ENCODE results near the gene EFCAB11. TPM values are rescaled to one million over a fixed set of nuclear protein-coding genes. Genes with fewer than 3 reads are reported as not detected.

EFCAB11 gene
- total RNA-seq, 3 donors from 2014 or later (not counting 1 experiment from before 2014, with no cell fraction given): 3.9 to 5.2 (median 4.0) TPM

DNA sequence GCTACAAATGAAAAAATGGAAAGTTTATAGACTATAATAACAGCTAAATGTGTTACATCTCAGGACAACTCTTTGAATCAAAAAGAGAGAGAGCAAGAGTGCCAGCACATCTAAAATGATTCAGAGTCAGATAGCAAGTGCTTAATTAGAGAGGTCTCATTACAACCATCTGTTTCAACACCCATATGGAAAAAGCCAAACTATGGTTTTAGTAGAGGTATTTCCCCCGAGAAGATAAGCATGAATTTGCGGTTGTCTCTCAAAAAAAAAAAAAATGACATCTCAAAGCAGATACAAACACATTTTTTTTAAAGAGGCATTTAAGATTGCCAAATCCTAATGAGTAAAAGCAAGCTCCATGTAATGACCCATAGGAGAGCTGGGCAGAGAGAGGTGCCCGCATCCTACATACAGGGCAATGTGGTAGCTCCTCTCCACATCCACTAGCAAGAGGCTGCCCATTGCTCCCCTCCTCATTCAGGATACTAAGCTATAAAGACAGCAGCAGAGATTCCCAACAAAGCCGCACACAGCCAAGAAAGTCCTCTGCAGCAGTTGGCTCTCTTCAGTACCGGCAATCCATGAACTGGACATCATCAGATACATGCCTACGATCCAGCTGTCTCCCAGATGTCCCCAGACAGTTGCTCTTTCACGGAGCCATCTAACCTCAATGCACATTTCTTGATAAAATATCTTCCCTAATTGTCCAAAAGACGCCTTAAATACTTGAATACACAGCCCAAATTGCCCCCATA, 100.4 kb downstream of the EFCAB11 start:
- no peak for DNase-seq
- H3K4me1 Mint-ChIP-seq: no peaks in the 10 kb centered on the region
- H3K27me3 Mint-ChIP-seq (ENCODE audit: low read depth in 2 of 2): peaks cover 0 to 5% of the 10 kb centered on the region in 2 donors
- TF ChIP-seq, protein P1, sequence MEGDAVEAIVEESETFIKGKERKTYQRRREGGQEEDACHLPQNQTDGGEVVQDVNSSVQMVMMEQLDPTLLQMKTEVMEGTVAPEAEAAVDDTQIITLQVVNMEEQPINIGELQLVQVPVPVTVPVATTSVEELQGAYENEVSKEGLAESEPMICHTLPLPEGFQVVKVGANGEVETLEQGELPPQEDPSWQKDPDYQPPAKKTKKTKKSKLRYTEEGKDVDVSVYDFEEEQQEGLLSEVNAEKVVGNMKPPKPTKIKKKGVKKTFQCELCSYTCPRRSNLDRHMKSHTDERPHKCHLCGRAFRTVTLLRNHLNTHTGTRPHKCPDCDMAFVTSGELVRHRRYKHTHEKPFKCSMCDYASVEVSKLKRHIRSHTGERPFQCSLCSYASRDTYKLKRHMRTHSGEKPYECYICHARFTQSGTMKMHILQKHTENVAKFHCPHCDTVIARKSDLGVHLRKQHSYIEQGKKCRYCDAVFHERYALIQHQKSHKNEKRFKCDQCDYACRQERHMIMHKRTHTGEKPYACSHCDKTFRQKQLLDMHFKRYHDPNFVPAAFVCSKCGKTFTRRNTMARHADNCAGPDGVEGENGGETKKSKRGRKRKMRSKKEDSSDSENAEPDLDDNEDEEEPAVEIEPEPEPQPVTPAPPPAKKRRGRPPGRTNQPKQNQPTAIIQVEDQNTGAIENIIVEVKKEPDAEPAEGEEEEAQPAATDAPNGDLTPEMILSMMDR (IDR thresholded peaks at IDR 0.05): no peak
- H3K9me3 Mint-ChIP-seq: no peaks in the 10 kb centered on the region
- ATAC-seq: no peak
- Histone ChIP-seq H3K4me1 (ENCODE audit: control insufficient read depth, insufficient read depth, low read length) (no peaks in the 10 kb centered on the region), H3K4me3 (ENCODE audit: low read length) (no peak overlapping the region), H3K27me3 (ENCODE audit: control insufficient read depth, insufficient read depth, low read length) (no peaks in the 10 kb centered on the region), H3K9me3 (ENCODE audit: control insufficient read depth, insufficient read depth, low read length) (no peaks in the 10 kb centered on the region), H3K27ac (ENCODE audit: low read length) (no peak overlapping the region), H3K36me3 (ENCODE audit: control insufficient read depth, insufficient read depth, low read length) (no peaks in the 10 kb centered on the region)
- 80% methylated on average over 7 of the region's 8 CpGs for WGBS (ENCODE audit: insufficient coverage)
- H3K27ac Mint-ChIP-seq: no peak overlapping the region
- H3K4me3 Mint-ChIP-seq: no peak overlapping the region
- H3K36me3 Mint-ChIP-seq: no peaks in the 10 kb centered on the region
- intact Hi-C loops (cut with micrococcal nuclease): no loop called here

DNA sequence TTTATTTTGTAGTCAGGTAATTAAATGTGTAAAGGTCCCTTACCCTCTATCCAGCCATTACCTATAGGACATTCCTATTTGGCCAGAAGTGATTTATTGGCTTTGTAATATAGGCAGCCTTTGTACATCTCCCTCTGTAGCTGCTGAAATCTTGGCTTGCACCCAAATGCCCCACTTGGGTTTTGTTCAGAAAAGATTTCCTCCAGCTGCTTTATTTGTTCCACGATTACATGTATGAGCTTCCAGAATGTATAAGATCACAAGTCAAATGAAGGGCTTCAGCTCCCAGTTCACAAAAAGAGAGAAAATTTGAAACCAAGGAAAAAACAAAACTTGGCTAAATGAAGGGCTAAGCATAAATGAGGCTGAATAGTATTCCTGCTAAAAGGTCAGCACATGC, 103.4 kb downstream of the EFCAB11 start:
- Mint-ChIP-seq H3K4me3 (no peak overlapping the region), H3K27ac (no peak overlapping the region), H3K27me3 (ENCODE audit: low read depth in 2 of 2) (peaks cover 0 to 5% of the 10 kb centered on the region in 2 donors), H3K36me3 (no peaks in the 10 kb centered on the region), H3K9me3 (peaks cover 0 to 2% of the 10 kb centered on the region in 2 donors), H3K4me1 (no peaks in the 10 kb centered on the region)
- TF ChIP-seq, protein P1 (IDR thresholded peaks at IDR 0.05): no peak
- DNase-seq: no peak
- ATAC-seq: no peak
- Histone ChIP-seq H3K27me3 (ENCODE audit: control insufficient read depth, insufficient read depth, low read length) (no peaks in the 10 kb centered on the region), H3K9me3 (ENCODE audit: control insufficient read depth, insufficient read depth, low read length) (no peaks in the 10 kb centered on the region), H3K4me1 (ENCODE audit: control insufficient read depth, insufficient read depth, low read length) (no peaks in the 10 kb centered on the region), H3K4me3 (ENCODE audit: low read length) (no peak overlapping the region), H3K27ac (ENCODE audit: low read length) (no peak overlapping the region), H3K36me3 (ENCODE audit: control insufficient read depth, insufficient read depth, low read length) (no peaks in the 10 kb centered on the region)
- intact Hi-C loops (cut with micrococcal nuclease): no loop called here
- 100% methylated on average over 1 of the region's 1 CpG for WGBS (ENCODE audit: insufficient coverage)

DNA sequence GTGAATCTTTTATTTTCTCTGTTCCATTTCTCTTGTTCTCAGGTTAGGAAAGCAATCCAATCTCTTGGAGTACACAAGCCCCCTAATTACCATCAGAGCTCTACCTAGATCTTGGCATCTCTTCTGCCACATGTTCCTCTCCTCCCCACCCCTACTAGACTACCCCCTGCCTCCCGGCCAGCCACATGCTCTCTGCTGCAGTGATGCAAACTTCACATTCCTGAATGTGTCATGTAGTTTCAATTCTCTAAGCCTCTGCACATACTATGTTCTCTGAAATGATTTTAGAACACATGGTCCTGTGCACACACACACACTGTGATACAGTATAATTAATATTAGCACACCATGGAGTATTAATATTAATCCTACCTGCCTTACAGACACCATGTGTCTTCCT, 104.6 kb downstream of the EFCAB11 start:
- intact Hi-C loops (cut with micrococcal nuclease): no loop called here
- Histone ChIP-seq H3K4me1 (ENCODE audit: control insufficient read depth, insufficient read depth, low read length) (no peaks in the 10 kb centered on the region), H3K27me3 (ENCODE audit: control insufficient read depth, insufficient read depth, low read length) (no peaks in the 10 kb centered on the region), H3K9me3 (ENCODE audit: control insufficient read depth, insufficient read depth, low read length) (no peaks in the 10 kb centered on the region), H3K27ac (ENCODE audit: low read length) (no peak overlapping the region), H3K36me3 (ENCODE audit: control insufficient read depth, insufficient read depth, low read length) (no peaks in the 10 kb centered on the region), H3K4me3 (ENCODE audit: low read length) (no peak overlapping the region)
- H3K36me3 Mint-ChIP-seq: no peaks in the 10 kb centered on the region
- no peaks in the 10 kb centered on the region for H3K4me1 Mint-ChIP-seq
- no peak for DNase-seq
- WGBS (ENCODE audit: insufficient coverage): 75% methylated on average over 1 of the region's 1 CpG
- TF ChIP-seq, protein P1 (IDR thresholded peaks at IDR 0.05): no peak
- H3K27ac Mint-ChIP-seq: no peak overlapping the region
- peaks cover 0 to 2% of the 10 kb centered on the region in 2 donors for H3K9me3 Mint-ChIP-seq
- peaks cover 0 to 5% of the 10 kb centered on the region in 2 donors for H3K27me3 Mint-ChIP-seq (ENCODE audit: low read depth in 2 of 2)
- ATAC-seq: no peak
- H3K4me3 Mint-ChIP-seq: no peak overlapping the region

DNA sequence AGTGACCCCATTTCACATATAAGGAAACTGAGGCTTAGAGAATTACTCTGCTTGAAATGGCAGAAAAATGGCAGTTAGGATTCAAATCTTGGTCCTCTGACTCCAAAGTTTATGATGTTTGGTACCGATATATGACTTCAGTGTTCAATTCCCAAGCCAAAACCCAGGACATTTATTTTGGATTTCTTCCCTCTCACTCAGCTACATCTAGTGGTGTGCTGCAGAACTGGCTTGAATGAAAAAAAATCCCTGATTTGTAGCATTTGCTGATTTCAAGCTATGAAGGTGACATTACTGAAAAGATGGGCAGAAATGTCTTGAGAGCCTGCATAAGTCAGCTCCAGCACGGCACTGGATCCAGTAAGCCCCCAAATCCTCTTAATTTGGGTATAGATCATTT, 106.4 kb downstream of the EFCAB11 start:
- H3K9me3 Mint-ChIP-seq: peaks cover 0 to 2% of the 10 kb centered on the region in 2 donors
- no peak overlapping the region for H3K4me3 Mint-ChIP-seq
- Histone ChIP-seq H3K27ac (ENCODE audit: low read length) (no peak overlapping the region), H3K4me1 (ENCODE audit: control insufficient read depth, insufficient read depth, low read length) (no peaks in the 10 kb centered on the region), H3K4me3 (ENCODE audit: low read length) (no peak overlapping the region), H3K9me3 (ENCODE audit: control insufficient read depth, insufficient read depth, low read length) (no peaks in the 10 kb centered on the region), H3K36me3 (ENCODE audit: control insufficient read depth, insufficient read depth, low read length) (no peaks in the 10 kb centered on the region), H3K27me3 (ENCODE audit: control insufficient read depth, insufficient read depth, low read length) (no peaks in the 10 kb centered on the region)
- H3K27me3 Mint-ChIP-seq (ENCODE audit: low read depth in 2 of 2): peaks cover 0 to 2% of the 10 kb centered on the region in 2 donors
- ATAC-seq (no peak), DNase-seq (no peak)
- H3K36me3 Mint-ChIP-seq: no peaks in the 10 kb centered on the region
- H3K4me1 Mint-ChIP-seq: no peaks in the 10 kb centered on the region
- intact Hi-C loops (cut with micrococcal nuclease): no loop called here
- no peak overlapping the region for H3K27ac Mint-ChIP-seq
- TF ChIP-seq, protein P1 (IDR thresholded peaks at IDR 0.05): no peak
- WGBS (ENCODE audit: insufficient coverage): 95% methylated on average over 1 of the region's 2 CpGs

Measured in natural killer cell (primary cell).